ENCODE results near the gene IL17REL.
A peak's percentile ranks its signal among the peaks of the same experiment; 100 is the strongest.
"Not testable (repeated sequence)": the region's sequence is repeated elsewhere in the genome, so short reads cannot be mapped to it uniquely, and the experiment has no call there.

IL17REL gene

GRCh38 chr22:50001388-50002231 is 11.0 kb downstream of the IL17REL start:
- DNase-seq: peak; percentile 61

- no peak for DNase-seq
Measured at GRCh38 chr22:50000587-50001387, 11.8 kb downstream of the IL17REL start.

GRCh38 chr22:49999946-50000586 is 12.5 kb downstream of the IL17REL start:
- DNase-seq: no peak

GRCh38 chr22:49999063-49999945 is 13.3 kb downstream of the IL17REL start:
- no peak for DNase-seq

- no peak for DNase-seq
Measured at GRCh38 chr22:49998718-49999062, 13.9 kb downstream of the IL17REL start.

- no peak for DNase-seq
Measured at GRCh38 chr22:49997932-49998717, 14.4 kb downstream of the IL17REL start.

- no peak for DNase-seq
Measured at GRCh38 chr22:49997251-49997599, 15.3 kb downstream of the IL17REL start.

GRCh38 chr22:49996518-49997250 is 15.9 kb downstream of the IL17REL start:
- DNase-seq: no peak

- DNase-seq: no peak
Measured at GRCh38 chr22:49996119-49996517, 16.4 kb downstream of the IL17REL start.

- no peak for DNase-seq
Measured at GRCh38 chr22:49995361-49996118, 17.0 kb downstream of the IL17REL start.

GRCh38 chr22:49995041-49995360 is 17.6 kb downstream of the IL17REL start:
- DNase-seq: no peak

GRCh38 chr22:49994361-49995040 is 18.1 kb downstream of the IL17REL start:
- no peak for DNase-seq

GRCh38 chr22:49993649-49994360 is 18.8 kb downstream of the IL17REL start:
- DNase-seq: no peak

GRCh38 chr22:49992921-49993648 is 19.5 kb downstream of the IL17REL start:
- DNase-seq: peak; percentile 45

- DNase-seq: no peak
Measured at GRCh38 chr22:49991907-49992533, 20.5 kb downstream of the IL17REL start.

GRCh38 chr22:49991167-49991566 is 21.4 kb downstream of the IL17REL start:
- DNase-seq: no peak

- not testable (repeated sequence) for DNase-seq
Measured at GRCh38 chr22:49989826-49990225, 22.7 kb downstream of the IL17REL start.

GRCh38 chr22:49986325-49986724 is 26.2 kb downstream of the IL17REL start:
- no peak for DNase-seq
